ENCODE measurements around the gene BAG1.

DNA sequence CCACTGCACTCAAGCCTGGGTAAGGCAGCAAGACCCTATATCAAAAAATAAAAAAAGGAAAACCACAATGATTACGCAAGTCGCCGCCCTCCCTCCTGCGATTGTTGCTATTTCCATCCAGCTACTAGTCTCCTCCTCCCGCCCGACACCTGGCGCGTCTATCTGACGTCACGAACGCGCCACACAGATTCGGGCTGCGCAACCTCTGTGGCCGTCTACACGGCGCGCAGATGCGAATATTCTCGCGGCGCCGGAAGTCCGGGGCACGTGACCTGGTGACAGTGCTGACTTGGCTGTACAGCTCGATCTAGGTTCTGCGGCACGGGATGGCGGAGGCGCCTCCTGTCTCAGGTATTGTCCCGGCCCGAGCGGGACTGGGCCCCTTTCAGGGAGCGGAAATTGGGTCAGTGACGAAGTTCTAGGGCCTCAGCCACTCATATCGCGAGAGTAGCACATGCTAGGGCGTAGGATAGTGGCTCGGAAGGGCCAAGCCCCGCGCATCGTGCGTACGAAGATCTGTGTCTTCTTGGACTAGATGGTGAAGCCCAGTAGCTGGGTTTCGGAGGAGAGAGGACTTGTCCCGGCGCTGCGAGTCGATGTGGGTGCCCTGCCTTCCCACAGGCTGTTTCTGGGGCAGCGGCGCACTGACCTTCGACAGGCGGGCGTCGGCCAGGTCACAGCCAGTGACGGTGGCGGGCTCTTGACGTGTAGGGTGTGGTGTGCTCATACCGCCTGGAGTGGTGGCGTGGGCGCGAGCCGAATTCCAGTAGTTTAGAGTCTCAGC, 25.9 kb upstream of the BAG1 start, which contains the start of gene NFX1:
- TF ChIP-seq, protein P1, sequence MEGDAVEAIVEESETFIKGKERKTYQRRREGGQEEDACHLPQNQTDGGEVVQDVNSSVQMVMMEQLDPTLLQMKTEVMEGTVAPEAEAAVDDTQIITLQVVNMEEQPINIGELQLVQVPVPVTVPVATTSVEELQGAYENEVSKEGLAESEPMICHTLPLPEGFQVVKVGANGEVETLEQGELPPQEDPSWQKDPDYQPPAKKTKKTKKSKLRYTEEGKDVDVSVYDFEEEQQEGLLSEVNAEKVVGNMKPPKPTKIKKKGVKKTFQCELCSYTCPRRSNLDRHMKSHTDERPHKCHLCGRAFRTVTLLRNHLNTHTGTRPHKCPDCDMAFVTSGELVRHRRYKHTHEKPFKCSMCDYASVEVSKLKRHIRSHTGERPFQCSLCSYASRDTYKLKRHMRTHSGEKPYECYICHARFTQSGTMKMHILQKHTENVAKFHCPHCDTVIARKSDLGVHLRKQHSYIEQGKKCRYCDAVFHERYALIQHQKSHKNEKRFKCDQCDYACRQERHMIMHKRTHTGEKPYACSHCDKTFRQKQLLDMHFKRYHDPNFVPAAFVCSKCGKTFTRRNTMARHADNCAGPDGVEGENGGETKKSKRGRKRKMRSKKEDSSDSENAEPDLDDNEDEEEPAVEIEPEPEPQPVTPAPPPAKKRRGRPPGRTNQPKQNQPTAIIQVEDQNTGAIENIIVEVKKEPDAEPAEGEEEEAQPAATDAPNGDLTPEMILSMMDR (conservative IDR thresholded peaks at IDR 0.05; ENCODE audit: low read depth, low read length) = no peak
- TF ChIP-seq EZH2 (IDR thresholded peaks at IDR 0.05; ENCODE audit: borderline replicate concordance, low read depth, low read length, poor library complexity, severe bottlenecking) = no peak
